GM12878 (cell line): ENCODE measurements around the gene KATNA1. TPM values are rescaled to one million over a fixed set of nuclear protein-coding genes. Genes with fewer than 3 reads are reported as not detected.

Experiments
- ATAC-seq: fragments of 200-7000 bp; cut with Tn5 transposase; 3 replicates; pipeline ENCODE4 v1.9.1; 2020; ENCODE audit warnings: mild to moderate bottlenecking, moderate library complexity
- BruUV-seq: library from RNA; stranded (reverse); fragments of 400-500 nt; replicated peaks from 2 replicates; lab custom pipeline; 2021; lab: Mats Ljungman, UMichigan
- CTCF ChIA-PET: fragments of 300-600 bp; sonication (Branson Sonifier 250); formaldehyde crosslinking; extraction: SDS; loops from one replicate; lab custom pipeline; 2021; ENCODE audit warnings: inconsistent platforms; lab: Yijun Ruan, JAX
- POLR2A ChIA-PET: fragments of 350-600 bp; formaldehyde crosslinking; extraction: SDS; loops from one replicate; lab custom pipeline; 2021; ENCODE audit warnings: inconsistent platforms; lab: Charles Lee
- RAD21 ChIA-PET: fragments of 300-600 bp; sonication (Branson Sonifier 250); formaldehyde crosslinking; loops from one replicate; lab custom pipeline; 2023; ENCODE audit warnings: antibody characterized with exemption; ENCODE audit not compliant: unreplicated experiment; lab: Charles Lee
- SMC1A ChIA-PET: fragments of 300-600 bp; sonication (Branson Sonifier 250); formaldehyde crosslinking; loops from one replicate; lab custom pipeline; 2023; ENCODE audit not compliant: unreplicated experiment, uncharacterized antibody; lab: Charles Lee
- DNase-seq: peaks from one replicate; pipeline ENCODE4 v3.0.0-alpha.2; 2011; ENCODE audit warnings: low read depth, low spot score
- FAIRE-seq: peaks from 3 replicates; lab custom pipeline; 2011; peaks lifted over from hg19 to GRCh38; lab: Jason Lieb, UNC
- H2AFZ ChIP-seq: 2 replicates; pipeline ENCODE4 v1.6.0; 2011; ENCODE audit warnings: low read depth, low read length, control low read depth; ENCODE audit not compliant: control insufficient read depth
- H3K27ac ChIP-seq: 2 replicates; pipeline ENCODE4 v1.5.1; 2011; ENCODE audit warnings: control low read depth; ENCODE audit not compliant: control insufficient read depth, insufficient read depth
- H3K27me3 ChIP-seq, 2 experiments: replicated peaks in 1 of 2; 2 replicates each; pipeline versions ENCODE4 v1.6.0 to v1.6.1; 2011; ENCODE audit warnings: low read length in 1 of 2; ENCODE audit not compliant: control insufficient read depth in 2 of 2, insufficient read depth in 2 of 2
- H3K36me3 ChIP-seq, 2 experiments: 2 replicates each; pipeline ENCODE4 v1.5.1; 2011; ENCODE audit warnings: low read length in 1 of 2; ENCODE audit not compliant: control insufficient read depth in 2 of 2, insufficient read depth in 2 of 2
- H3K4me1 ChIP-seq: 2 replicates; pipeline ENCODE4 v1.6.1; 2011; ENCODE audit warnings: mild to moderate bottlenecking, low read length, moderate library complexity, mixed read lengths; ENCODE audit not compliant: control insufficient read depth, insufficient read depth
- H3K4me2 ChIP-seq: 2 replicates; pipeline ENCODE4 v1.6.0; 2011; ENCODE audit warnings: control low read depth; ENCODE audit not compliant: control insufficient read depth, insufficient read depth
- H3K4me3 ChIP-seq: fragments of 200-600 bp; sonication (generic); 2 replicates; pipeline ENCODE4 v1.5.1; 2016
- H3K79me2 ChIP-seq: 2 replicates; pipeline ENCODE4 v1.6.0; 2011; ENCODE audit warnings: low read length; ENCODE audit not compliant: control insufficient read depth, insufficient read depth
- H3K9ac ChIP-seq: 2 replicates; pipeline ENCODE4 v1.8.0; 2011; ENCODE audit warnings: low read length, control low read depth, mixed read lengths; ENCODE audit not compliant: control insufficient read depth, insufficient read depth
- H3K9me3 ChIP-seq: replicated peaks from 3 replicates; pipeline ENCODE4 v1.5.1; 2011; ENCODE audit warnings: mild to moderate bottlenecking, low read length; ENCODE audit not compliant: control insufficient read depth, insufficient read depth
- H4K20me1 ChIP-seq: 2 replicates; pipeline ENCODE4 v1.6.0; 2011; ENCODE audit not compliant: control insufficient read depth, insufficient read depth
- BACH1 ChIP-seq: fragments of 450-650 bp; IDR thresholded peaks from 2 replicates; pipeline ENCODE4 v1.6.1; 2017; ENCODE audit warnings: mild to moderate bottlenecking, borderline replicate concordance
- FOXK2 ChIP-seq: fragments of 450-650 bp; IDR thresholded peaks from 2 replicates; pipeline ENCODE4 v1.6.1; 2017; ENCODE audit warnings: mild to moderate bottlenecking, moderate library complexity
- KAT2A ChIP-seq: conservative IDR thresholded peaks from 2 replicates; pipeline ENCODE4 v1.6.1; 2011; ENCODE audit warnings: low read depth, low read length; ENCODE audit not compliant: control insufficient read depth
- MEF2A ChIP-seq: IDR thresholded peaks from 2 replicates; pipeline ENCODE4 v1.6.1; 2011; ENCODE audit warnings: low read depth, mild to moderate bottlenecking, low read length, moderate library complexity; ENCODE audit not compliant: insufficient read depth
- MEF2B ChIP-seq: fragments of 450-650 bp; IDR thresholded peaks from 2 replicates; pipeline ENCODE4 v1.6.1; 2018; ENCODE audit warnings: mild to moderate bottlenecking, moderate library complexity; ENCODE audit not compliant: partially characterized antibody, poor library complexity, severe bottlenecking
- MTA2 ChIP-seq: fragments of 450-650 bp; IDR thresholded peaks from 2 replicates; pipeline ENCODE4 v1.6.1; 2016; ENCODE audit warnings: low read depth, mild to moderate bottlenecking, moderate library complexity
- MXI1 ChIP-seq: fragments of 150-350 bp; IDR thresholded peaks from 2 replicates; pipeline ENCODE4 v1.6.1; 2011; ENCODE audit warnings: low read depth, mild to moderate bottlenecking, inconsistent platforms, low read length, improper control_type of control experiment
- POU2F2 ChIP-seq: IDR thresholded peaks from 3 replicates; pipeline ENCODE4 v1.6.1; 2011; ENCODE audit warnings: low read depth, mild to moderate bottlenecking, low read length, borderline replicate concordance
- RAD51 ChIP-seq: fragments of 450-650 bp; IDR thresholded peaks from 2 replicates; pipeline ENCODE4 v1.6.1; 2016; ENCODE audit warnings: moderate library complexity, mild to moderate bottlenecking, inconsistent platforms
- SRF ChIP-seq, 2 experiments: IDR thresholded peaks; 2 replicates each; pipeline ENCODE4 v1.6.1; 2011; ENCODE audit warnings: low read depth in 2 of 2, low read length in 2 of 2, mild to moderate bottlenecking in 1 of 2, moderate library complexity in 1 of 2
- TCF7 ChIP-seq: IDR thresholded peaks from 2 replicates; pipeline ENCODE4 v1.6.1; 2014; ENCODE audit warnings: antibody characterized with exemption, borderline replicate concordance
- ZNF207 ChIP-seq: fragments of 450-650 bp; IDR thresholded peaks from 2 replicates; pipeline ENCODE4 v1.6.1; 2014; ENCODE audit warnings: antibody characterized with exemption, mild to moderate bottlenecking, borderline replicate concordance
- WGBS: methylation state at CpG from one replicate; pipeline ENCODE4 v1.1.6; 2016; ENCODE audit warnings: low lambda C conversion rate; ENCODE audit not compliant: insufficient replicate concordance, insufficient coverage; ENCODE audit errors: missing lambda C conversion rate; 5-methylcytosine and 5-hydroxymethylcytosine counted together
- in situ Hi-C: fragments of 300-500 bp; cut with MboI; formaldehyde crosslinking; loops from 9 replicates; pipeline ENCODE4 v1.14.3; 2018; ENCODE audit warnings: mixed read lengths
- intact Hi-C: fragments of 100-400 bp; cut with micrococcal nuclease; formaldehyde crosslinking; loops from one replicate; pipeline ENCODE4 v1.14.2; 2022; ENCODE audit not compliant: unreplicated experiment
- polyA plus RNA-seq, 11 experiments: library from polyadenylated mRNA; depleted of rRNA in 4 of 11; unstranded in 6 of 11; stranded (reverse) in 5 of 11; fragments of >200 nt; fragmentation: Nextera tagmentation in 4 of 11; fragmentation: Illumina TruSeq in 1 of 11; extraction: Ambion mirVana in 4 of 11; extraction: Trizol in 1 of 11; gene quantifications; 1 replicate in 1 of 11; 2 replicates in 10 of 11; pipeline versions ENCODE4 v1.2.1 to v1.2.3, GENCODE V29; 2011 to 2016; ENCODE audit warnings: inconsistent platforms in 2 of 11, missing spikeins in 2 of 11, low read depth in 1 of 11
- total RNA-seq, 4 experiments: library from RNA; depleted of rRNA in 3 of 4; stranded (reverse); fragments of >200 nt in 3 of 4; fragmentation: Illumina TruSeq in 1 of 4; extraction: Trizol in 1 of 4; gene quantifications; 2 replicates each; pipeline versions ENCODE4 v1.2.1 to v1.2.3, GENCODE V29; 2013 to 2021
- TF ChIP-seq, protein P1 (sequence below): IDR thresholded peaks from 2 replicates; pipeline ENCODE4 v1.6.1; 2011; ENCODE audit warnings: borderline replicate concordance, low read depth, mild to moderate bottlenecking, moderate library complexity, low read length; ENCODE audit not compliant: insufficient read depth, poor library complexity, severe bottlenecking
- TF ChIP-seq, protein P2 (sequence below): fragments of 450-650 bp; IDR thresholded peaks from 2 replicates; pipeline ENCODE4 v1.6.1; 2016; ENCODE audit warnings: mild to moderate bottlenecking
- TF ChIP-seq, protein P3 (sequence below): fragments of 450-650 bp; IDR thresholded peaks from 2 replicates; pipeline ENCODE4 v1.6.1; 2016; ENCODE audit warnings: mild to moderate bottlenecking, moderate library complexity, borderline replicate concordance

The KATNA1 gene
- total and polyA plus RNA-seq, 10 of the 15 experiments (the other 5 are each of a cell fraction or from before 2014, with no cell fraction given), result 15.4 to 35.3 (median 25.1) TPM

DNA sequence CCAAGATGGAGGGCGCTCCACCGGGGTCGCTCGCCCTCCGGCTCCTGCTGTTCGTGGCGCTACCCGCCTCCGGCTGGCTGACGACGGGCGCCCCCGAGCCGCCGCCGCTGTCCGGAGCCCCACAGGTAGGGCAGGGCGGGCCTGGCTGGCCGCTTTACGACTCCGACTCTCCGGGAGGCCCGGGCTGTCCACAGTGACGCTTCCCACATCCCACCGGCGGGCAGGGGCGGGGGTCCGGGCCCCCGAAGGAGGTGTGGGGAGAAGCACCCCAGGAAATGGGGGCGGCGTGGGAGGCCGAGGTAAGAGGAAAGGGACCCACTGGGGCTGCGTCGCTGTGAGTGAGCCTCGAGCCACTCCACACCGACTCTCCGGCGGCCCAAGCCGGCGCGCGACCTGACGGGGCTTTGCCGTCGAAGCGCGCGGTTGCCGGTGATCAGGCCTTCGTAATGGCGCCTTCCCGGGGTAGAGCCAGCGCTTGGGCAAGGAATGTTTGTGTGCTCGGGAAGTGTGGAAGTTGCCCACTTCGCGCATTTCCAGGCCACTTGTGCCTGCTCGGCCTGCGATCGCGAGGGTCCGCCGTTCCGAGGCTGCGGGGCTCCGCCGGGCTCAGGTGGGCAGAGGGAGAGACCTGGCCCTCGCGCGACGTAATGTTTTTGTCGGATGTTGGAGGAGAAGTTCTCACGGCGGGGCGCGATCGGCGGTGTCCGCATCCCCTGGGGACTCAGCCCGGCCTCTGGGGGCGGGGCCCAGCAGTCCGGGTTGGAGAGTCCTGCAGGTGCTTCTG is 81.9 kb downstream of the KATNA1 start:
- peak overlapping the region; percentile 96 for H3K9ac ChIP-seq
- peaks cover 13% of the 10 kb centered on the region; the same call in 1 of the 2 replicates for H3K4me1 ChIP-seq
- ATAC-seq (peak; percentile 46), DNase-seq (no peak), FAIRE-seq (no peak)
- no peaks in the 10 kb centered on the region for H3K9me3 ChIP-seq
- ChIA-PET POLR2A (interaction anchor here (0.6 to 2.0 kb wide), 4 partner anchors 9 to 152 kb away, joined by 3 to 6 read pairs (median 4); no protein-coding TSS in a partner anchor), CTCF (no interaction called here), RAD21 (interaction anchor here (0.7 to 2.2 kb wide), 7 partner anchors 20 to 151 kb away, joined by 3 to 8 read pairs (median 3); partner anchors contain the start of gene LATS1), SMC1A (interaction anchor here (1.0 to 1.7 kb wide), 6 partner anchors 13 to 151 kb away, joined by 3 to 5 read pairs (median 4); partner anchors contain the start of gene LATS1)
- in situ Hi-C loops, result no loop called here
- intact Hi-C loops, result loop anchor here (2.0 to 5.0 kb wide), 4 partner anchors 82 to 181 kb away; partner anchors contain the start of genes KATNA1, LATS1, NUP43 and PCMT1
- H2AFZ ChIP-seq, result peak overlapping the region; percentile 86
- WGBS, result under 1% methylated on average over 81 of the region's 81 CpGs
- H3K4me2 ChIP-seq, result peak overlapping the region; percentile 77
- BruUV-seq, result no TSS peak
- peak overlapping the region; percentile 97 for H3K4me3 ChIP-seq
- H3K27me3 ChIP-seq, result no peaks in the 10 kb centered on the region
- peaks cover 47% of the 10 kb centered on the region for H3K79me2 ChIP-seq
- no peaks in the 10 kb centered on the region for H3K36me3 ChIP-seq
- no peaks in the 10 kb centered on the region for H4K20me1 ChIP-seq
- peak overlapping the region; percentile 94 for H3K27ac ChIP-seq
- TF ChIP-seq SRF (IDR thresholded peaks at IDR 0.05; ENCODE audit: low read depth in 2 of 2, low read length in 2 of 2) (no peak), MEF2B (peak; percentile 90), FOXK2 (no peak), MTA2 (no peak), MXI1 (no peak), TCF7 (no peak), POU2F2 (0 out of 3 replicates have a peak, but pooled peaks have one; percentile 42), ZNF207 (peak; percentile 38; the same call in 1 of the 2 replicates), BACH1 (peak; percentile 55), MEF2A (no peak), KAT2A (no peak), RAD51 (no peak)
- TF ChIP-seq, protein P1, sequence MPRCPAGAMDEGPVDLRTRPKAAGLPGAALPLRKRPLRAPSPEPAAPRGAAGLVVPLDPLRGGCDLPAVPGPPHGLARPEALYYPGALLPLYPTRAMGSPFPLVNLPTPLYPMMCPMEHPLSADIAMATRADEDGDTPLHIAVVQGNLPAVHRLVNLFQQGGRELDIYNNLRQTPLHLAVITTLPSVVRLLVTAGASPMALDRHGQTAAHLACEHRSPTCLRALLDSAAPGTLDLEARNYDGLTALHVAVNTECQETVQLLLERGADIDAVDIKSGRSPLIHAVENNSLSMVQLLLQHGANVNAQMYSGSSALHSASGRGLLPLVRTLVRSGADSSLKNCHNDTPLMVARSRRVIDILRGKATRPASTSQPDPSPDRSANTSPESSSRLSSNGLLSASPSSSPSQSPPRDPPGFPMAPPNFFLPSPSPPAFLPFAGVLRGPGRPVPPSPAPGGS, result no peak
- TF ChIP-seq, protein P2, sequence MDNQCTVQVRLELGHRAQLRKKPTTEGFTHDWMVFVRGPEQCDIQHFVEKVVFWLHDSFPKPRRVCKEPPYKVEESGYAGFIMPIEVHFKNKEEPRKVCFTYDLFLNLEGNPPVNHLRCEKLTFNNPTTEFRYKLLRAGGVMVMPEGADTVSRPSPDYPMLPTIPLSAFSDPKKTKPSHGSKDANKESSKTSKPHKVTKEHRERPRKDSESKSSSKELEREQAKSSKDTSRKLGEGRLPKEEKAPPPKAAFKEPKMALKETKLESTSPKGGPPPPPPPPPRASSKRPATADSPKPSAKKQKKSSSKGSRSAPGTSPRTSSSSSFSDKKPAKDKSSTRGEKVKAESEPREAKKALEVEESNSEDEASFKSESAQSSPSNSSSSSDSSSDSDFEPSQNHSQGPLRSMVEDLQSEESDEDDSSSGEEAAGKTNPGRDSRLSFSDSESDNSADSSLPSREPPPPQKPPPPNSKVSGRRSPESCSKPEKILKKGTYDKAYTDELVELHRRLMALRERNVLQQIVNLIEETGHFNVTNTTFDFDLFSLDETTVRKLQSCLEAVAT, result 0 out of 2 replicates have a peak, but pooled peaks have one; percentile 19
- TF ChIP-seq, protein P3, sequence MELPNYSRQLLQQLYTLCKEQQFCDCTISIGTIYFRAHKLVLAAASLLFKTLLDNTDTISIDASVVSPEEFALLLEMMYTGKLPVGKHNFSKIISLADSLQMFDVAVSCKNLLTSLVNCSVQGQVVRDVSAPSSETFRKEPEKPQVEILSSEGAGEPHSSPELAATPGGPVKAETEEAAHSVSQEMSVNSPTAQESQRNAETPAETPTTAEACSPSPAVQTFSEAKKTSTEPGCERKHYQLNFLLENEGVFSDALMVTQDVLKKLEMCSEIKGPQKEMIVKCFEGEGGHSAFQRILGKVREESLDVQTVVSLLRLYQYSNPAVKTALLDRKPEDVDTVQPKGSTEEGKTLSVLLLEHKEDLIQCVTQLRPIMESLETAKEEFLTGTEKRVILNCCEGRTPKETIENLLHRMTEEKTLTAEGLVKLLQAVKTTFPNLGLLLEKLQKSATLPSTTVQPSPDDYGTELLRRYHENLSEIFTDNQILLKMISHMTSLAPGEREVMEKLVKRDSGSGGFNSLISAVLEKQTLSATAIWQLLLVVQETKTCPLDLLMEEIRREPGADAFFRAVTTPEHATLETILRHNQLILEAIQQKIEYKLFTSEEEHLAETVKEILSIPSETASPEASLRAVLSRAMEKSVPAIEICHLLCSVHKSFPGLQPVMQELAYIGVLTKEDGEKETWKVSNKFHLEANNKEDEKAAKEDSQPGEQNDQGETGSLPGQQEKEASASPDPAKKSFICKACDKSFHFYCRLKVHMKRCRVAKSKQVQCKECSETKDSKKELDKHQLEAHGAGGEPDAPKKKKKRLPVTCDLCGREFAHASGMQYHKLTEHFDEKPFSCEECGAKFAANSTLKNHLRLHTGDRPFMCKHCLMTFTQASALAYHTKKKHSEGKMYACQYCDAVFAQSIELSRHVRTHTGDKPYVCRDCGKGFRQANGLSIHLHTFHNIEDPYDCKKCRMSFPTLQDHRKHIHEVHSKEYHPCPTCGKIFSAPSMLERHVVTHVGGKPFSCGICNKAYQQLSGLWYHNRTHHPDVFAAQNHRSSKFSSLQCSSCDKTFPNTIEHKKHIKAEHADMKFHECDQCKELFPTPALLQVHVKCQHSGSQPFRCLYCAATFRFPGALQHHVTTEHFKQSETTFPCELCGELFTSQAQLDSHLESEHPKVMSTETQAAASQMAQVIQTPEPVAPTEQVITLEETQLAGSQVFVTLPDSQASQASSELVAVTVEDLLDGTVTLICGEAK, result no peak
